ENCODE results near the gene CORO7. TPM values are rescaled to one million over a fixed set of nuclear protein-coding genes. Genes with fewer than 3 reads are reported as not detected.

The CORO7 gene
- total and polyA plus RNA-seq, 5 donors: 9.0 to 18.1 (median 15.8) TPM

DNA sequence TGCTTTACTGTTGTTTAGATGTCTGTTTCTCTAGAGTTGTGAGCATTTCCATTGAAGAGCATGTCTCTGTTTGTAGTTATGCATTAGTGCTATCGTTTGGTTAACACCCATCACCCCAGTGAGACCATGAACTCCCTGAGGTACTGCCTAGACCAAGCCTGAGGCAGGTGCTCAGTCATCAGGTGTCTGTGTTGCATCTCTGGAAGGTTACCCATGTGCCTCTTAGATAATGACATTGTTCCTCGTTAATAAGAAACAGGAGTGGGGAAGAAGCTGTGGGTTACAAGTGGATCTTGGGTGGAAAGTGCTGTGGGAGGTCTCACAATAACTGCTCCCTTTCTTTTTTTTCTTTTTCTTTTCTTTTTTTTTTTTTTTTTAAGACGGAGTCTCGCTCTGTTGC is 27.6 kb upstream of the CORO7 start:
- Histone ChIP-seq H3K4me1 (ENCODE audit: control insufficient read depth, insufficient read depth, low read length) (no peaks in the 10 kb centered on the region), H3K27me3 (ENCODE audit: control insufficient read depth, insufficient read depth) (no peaks in the 10 kb centered on the region), H3K27ac (ENCODE audit: low read length) (no peak overlapping the region), H3K9me3 (ENCODE audit: control insufficient read depth, low read length) (no peaks in the 10 kb centered on the region), H3K4me3 (ENCODE audit: low read length) (no peak overlapping the region)
- 93% methylated on average over 4 of the region's 4 CpGs for WGBS
- DNase-seq (no peak), ATAC-seq (no peak)
- intact Hi-C loops (cut with DNase I): no loop called here

DNA sequence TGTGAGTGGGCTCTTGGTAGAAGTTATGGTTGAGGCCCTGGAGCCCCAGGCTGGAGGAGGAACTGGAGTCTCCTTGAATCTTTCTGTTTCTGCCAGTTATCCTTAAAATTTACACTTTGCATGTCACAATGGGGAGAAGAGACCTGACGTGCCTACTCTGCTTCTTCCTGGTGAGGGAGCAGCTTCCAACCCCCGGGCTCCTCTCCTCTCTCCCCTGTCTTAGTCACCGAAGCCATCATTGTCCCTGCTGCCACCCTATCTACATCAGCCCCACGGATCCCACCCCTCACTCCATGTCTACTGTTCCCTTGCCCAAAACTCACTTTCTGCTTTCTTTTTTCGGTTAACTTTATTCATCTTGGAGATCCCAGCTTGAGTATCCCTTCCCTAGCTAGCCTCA is 26.9 kb upstream of the CORO7 start:
- Histone ChIP-seq H3K4me3 (ENCODE audit: low read length) (no peak overlapping the region), H3K27ac (ENCODE audit: low read length) (no peak overlapping the region), H3K9me3 (ENCODE audit: control insufficient read depth, low read length) (no peaks in the 10 kb centered on the region), H3K4me1 (ENCODE audit: control insufficient read depth, insufficient read depth, low read length) (no peaks in the 10 kb centered on the region), H3K27me3 (ENCODE audit: control insufficient read depth, insufficient read depth) (no peaks in the 10 kb centered on the region)
- WGBS: 78% methylated on average over 5 of the region's 5 CpGs
- ATAC-seq (no peak), DNase-seq (no peak)
- intact Hi-C loops (cut with DNase I): no loop called here

DNA sequence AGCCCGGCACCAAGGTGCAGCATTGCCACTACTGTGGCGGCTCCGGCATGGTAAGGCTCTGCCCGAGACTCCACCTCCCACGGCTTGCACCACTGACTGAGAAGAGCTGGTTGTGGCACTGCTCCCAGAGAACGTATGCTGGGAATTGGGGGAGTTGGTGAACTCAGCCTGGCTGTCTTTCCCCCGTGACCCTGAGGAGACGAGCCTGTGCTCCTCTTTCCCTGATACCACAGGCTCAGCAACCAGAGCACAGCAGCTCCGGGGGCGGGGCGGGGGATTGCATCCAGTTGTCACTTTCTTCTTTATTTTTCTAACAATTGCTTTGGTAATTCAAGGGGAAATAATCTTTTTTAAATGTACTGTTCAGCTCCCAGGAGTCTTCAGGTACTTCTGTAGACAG is 26.0 kb upstream of the CORO7 start:
- no peaks in the 10 kb centered on the region for H3K4me1 ChIP-seq (ENCODE audit: control insufficient read depth, insufficient read depth, low read length)
- ATAC-seq (no peak), DNase-seq (no peak)
- no peak overlapping the region for H3K27ac ChIP-seq (ENCODE audit: low read length)
- H3K27me3 ChIP-seq (ENCODE audit: control insufficient read depth, insufficient read depth): no peaks in the 10 kb centered on the region
- H3K9me3 ChIP-seq (ENCODE audit: control insufficient read depth, low read length): no peaks in the 10 kb centered on the region
- no peak overlapping the region for H3K4me3 ChIP-seq (ENCODE audit: low read length)
- intact Hi-C loops (cut with DNase I): no loop called here
- WGBS: 92% methylated on average over 11 of the region's 11 CpGs

DNA sequence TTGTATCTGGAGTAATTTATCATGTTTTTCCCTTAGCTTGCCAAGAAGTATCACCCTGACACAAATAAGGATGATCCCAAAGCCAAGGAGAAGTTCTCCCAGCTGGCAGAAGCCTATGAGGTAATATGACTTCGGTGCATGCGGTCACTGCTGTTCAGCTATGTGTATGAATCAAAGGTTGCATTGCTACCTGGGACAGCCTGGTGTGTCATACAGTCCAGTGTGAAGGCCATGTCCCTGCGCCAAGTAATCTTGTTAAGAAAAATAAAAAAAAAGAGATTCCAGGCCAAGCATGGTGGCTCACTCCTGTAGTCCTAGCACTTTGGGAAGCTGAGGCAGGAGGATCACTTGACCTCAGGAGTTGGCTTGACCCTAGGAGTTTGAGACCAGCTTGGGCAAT is 21.0 kb upstream of the CORO7 start:
- intact Hi-C loops (cut with DNase I): no loop called here
- H3K9me3 ChIP-seq (ENCODE audit: control insufficient read depth, low read length): no peaks in the 10 kb centered on the region
- 98% methylated on average over 3 of the region's 3 CpGs for WGBS
- no peaks in the 10 kb centered on the region for H3K27me3 ChIP-seq (ENCODE audit: control insufficient read depth, insufficient read depth)
- no peak for ATAC-seq
- DNase-seq: no peak
- no peak overlapping the region for H3K4me3 ChIP-seq (ENCODE audit: low read length)
- no peaks in the 10 kb centered on the region for H3K4me1 ChIP-seq (ENCODE audit: control insufficient read depth, insufficient read depth, low read length)
- H3K27ac ChIP-seq (ENCODE audit: low read length): no peak overlapping the region

DNA sequence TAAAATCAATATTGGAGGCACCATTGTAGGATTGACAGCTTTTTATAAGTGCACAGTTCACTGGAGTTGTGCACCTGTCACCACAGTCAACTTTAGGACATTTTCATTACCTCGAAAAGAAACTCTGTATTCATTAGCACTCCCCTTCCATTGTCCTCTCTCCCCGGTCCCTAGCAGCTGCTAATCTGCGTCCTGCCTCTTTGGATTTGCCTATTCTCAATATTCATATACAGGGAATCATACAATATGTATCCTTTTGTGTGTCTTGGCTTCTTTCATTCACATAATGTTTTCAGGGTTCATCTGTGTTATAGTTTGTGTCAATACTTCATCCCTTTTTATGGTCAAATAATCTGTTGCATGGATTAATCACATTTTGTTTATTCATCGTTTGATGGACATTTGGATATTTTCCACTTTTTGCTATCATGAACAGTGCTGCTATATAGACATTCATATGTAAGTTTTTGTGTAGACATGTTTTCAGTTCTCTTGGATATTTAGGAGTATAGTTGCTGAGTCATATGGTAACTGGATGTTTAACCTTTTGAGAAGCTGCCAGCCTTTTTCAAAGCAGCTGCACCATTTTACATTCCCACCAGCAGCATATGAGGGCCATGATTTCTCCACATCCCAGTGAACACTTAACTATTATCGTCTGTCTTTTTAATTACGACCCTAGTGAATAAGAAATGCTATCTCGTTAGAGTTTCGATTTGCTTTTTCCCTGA is 19.1 kb upstream of the CORO7 start:
- no peaks in the 10 kb centered on the region for H3K9me3 ChIP-seq (ENCODE audit: control insufficient read depth, low read length)
- 88% methylated on average over 8 of the region's 8 CpGs for WGBS
- H3K4me1 ChIP-seq (ENCODE audit: control insufficient read depth, insufficient read depth, low read length): no peaks in the 10 kb centered on the region
- no peaks in the 10 kb centered on the region for H3K27me3 ChIP-seq (ENCODE audit: control insufficient read depth, insufficient read depth)
- H3K4me3 ChIP-seq (ENCODE audit: low read length): no peak overlapping the region
- intact Hi-C loops (cut with DNase I): no loop called here
- ATAC-seq (no peak), DNase-seq (no peak)
- H3K27ac ChIP-seq (ENCODE audit: low read length): no peak overlapping the region

DNA sequence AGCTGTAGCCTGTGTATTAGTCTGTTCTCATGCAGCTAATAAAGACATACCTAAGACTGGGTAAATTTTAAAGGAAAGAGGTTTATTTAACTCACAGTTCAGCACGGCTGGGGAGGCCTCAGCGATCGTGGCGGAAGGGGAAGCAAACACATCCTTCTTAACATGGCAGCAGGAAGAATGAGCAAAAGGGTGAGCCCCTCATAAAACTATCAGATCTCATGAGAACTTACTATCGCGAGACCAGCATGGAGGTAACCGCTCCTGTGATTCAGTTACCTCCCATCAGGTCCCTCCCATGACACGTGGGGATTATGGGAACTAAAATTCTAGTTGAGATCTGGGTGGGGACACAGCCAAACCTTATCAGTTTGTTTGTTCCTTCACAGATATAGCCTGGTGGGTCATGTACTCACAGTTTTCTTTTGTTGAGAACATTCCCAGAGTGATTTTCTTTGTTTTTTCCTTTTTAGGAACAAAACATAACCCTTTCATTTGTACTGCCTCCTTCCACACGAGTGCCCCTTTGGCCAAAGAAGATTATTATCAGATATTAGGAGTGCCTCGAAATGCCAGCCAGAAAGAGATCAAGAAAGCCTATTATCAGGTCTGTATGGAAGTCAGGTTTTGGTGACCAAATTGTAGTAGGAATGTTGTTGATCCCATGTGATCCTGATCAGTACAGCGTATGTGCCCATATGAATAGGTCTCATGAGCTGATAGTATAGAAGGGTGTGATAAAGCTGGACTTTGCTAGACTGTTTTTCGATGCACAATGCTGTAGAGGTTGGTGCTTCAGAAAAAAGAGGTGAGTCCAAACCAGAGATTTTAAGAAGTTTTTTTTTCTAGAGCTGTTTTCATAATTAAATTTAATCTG is 17.8 kb upstream of the CORO7 start:
- WGBS: 79% methylated on average over 12 of the region's 12 CpGs
- intact Hi-C loops (cut with DNase I): no loop called here
- Histone ChIP-seq H3K4me1 (ENCODE audit: control insufficient read depth, insufficient read depth, low read length) (no peaks in the 10 kb centered on the region), H3K4me3 (ENCODE audit: low read length) (no peak overlapping the region), H3K9me3 (ENCODE audit: control insufficient read depth, low read length) (no peaks in the 10 kb centered on the region), H3K27me3 (ENCODE audit: control insufficient read depth, insufficient read depth) (no peaks in the 10 kb centered on the region), H3K27ac (ENCODE audit: low read length) (no peak overlapping the region)
- ATAC-seq: peak in 1 of 2 donors; percentile 69
- DNase-seq: no peak

DNA sequence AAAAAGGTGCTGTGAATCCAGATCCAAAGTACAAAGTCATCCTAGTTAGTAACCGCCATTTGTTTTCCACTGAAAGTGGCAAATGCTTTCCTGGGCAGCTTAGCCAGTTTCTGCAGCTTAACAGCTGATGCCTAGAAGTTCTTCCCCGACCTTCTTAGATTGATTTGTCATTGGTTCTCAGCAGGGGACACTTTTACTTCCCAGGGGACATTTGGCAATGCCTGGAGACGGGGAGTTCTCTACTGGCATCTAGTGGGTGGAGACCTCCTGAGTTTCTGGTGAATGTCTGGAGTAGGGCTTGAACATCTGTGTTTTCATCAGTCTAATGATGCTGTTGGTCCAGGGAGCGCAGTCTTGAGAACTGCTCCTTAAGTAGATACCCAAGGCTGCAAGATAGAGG is 16.8 kb upstream of the CORO7 start:
- no peak for DNase-seq
- H3K27me3 ChIP-seq (ENCODE audit: control insufficient read depth, insufficient read depth): no peaks in the 10 kb centered on the region
- no peaks in the 10 kb centered on the region for H3K9me3 ChIP-seq (ENCODE audit: control insufficient read depth, low read length)
- H3K27ac ChIP-seq (ENCODE audit: low read length): no peak overlapping the region
- no peak for ATAC-seq
- H3K4me3 ChIP-seq (ENCODE audit: low read length): no peak overlapping the region
- intact Hi-C loops (cut with DNase I): no loop called here
- no peaks in the 10 kb centered on the region for H3K4me1 ChIP-seq (ENCODE audit: control insufficient read depth, insufficient read depth, low read length)
- 85% methylated on average over 4 of the region's 4 CpGs for WGBS

DNA sequence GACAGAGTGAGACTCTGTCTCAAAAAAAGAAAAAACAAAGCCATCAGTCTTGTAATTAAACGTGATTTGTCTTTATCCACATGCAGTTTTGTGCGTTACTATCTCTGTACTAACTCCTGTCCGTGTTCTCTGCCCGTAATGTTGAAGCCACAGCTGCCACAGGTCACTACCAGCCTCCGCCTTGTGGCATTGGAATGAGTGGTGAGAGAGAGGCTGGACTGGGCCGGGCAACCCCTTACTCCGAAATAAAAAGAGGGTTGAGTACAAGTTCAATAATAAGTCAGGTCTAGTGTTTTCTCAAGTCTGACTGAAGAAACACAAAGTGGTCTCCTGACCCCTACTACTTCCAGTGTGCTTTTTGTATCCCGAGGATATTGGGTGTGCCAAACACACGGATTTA is 14.6 kb upstream of the CORO7 start:
- Histone ChIP-seq H3K27me3 (ENCODE audit: control insufficient read depth, insufficient read depth) (no peaks in the 10 kb centered on the region), H3K9me3 (ENCODE audit: control insufficient read depth, low read length) (no peaks in the 10 kb centered on the region), H3K4me1 (ENCODE audit: control insufficient read depth, insufficient read depth, low read length) (no peaks in the 10 kb centered on the region), H3K4me3 (ENCODE audit: low read length) (no peak overlapping the region), H3K27ac (ENCODE audit: low read length) (no peak overlapping the region)
- 88% methylated on average over 9 of the region's 9 CpGs for WGBS
- DNase-seq (no peak), ATAC-seq (no peak)
- intact Hi-C loops (cut with DNase I): no loop called here

DNA sequence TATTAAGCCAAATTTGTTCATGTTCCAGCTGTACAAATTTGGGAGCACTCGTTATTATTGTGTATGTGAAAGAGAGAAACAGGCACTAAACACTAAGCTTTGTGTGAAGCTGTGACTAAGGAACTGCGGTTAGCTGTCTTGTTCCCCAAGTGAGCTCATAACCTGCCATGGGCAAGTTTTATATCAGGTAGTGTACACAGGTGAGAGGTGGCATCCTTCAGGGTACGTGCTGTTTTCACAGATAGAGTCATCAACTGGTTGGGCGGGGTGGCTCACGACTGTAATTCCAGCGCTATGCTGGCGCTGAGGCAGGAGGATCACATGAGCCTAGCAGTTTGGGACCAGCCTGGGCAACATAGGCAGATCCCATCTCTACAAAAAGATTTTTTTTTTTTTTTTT is 12.1 kb upstream of the CORO7 start:
- 96% methylated on average over 7 of the region's 7 CpGs for WGBS
- H3K4me1 ChIP-seq (ENCODE audit: control insufficient read depth, insufficient read depth, low read length): peaks cover 2% of the 10 kb centered on the region
- H3K9me3 ChIP-seq (ENCODE audit: control insufficient read depth, low read length): no peaks in the 10 kb centered on the region
- H3K27ac ChIP-seq (ENCODE audit: low read length): no peak overlapping the region
- H3K27me3 ChIP-seq (ENCODE audit: control insufficient read depth, insufficient read depth): no peaks in the 10 kb centered on the region
- no peak for ATAC-seq
- no peak for DNase-seq
- intact Hi-C loops (cut with DNase I): no loop called here
- no peak overlapping the region for H3K4me3 ChIP-seq (ENCODE audit: low read length)

DNA sequence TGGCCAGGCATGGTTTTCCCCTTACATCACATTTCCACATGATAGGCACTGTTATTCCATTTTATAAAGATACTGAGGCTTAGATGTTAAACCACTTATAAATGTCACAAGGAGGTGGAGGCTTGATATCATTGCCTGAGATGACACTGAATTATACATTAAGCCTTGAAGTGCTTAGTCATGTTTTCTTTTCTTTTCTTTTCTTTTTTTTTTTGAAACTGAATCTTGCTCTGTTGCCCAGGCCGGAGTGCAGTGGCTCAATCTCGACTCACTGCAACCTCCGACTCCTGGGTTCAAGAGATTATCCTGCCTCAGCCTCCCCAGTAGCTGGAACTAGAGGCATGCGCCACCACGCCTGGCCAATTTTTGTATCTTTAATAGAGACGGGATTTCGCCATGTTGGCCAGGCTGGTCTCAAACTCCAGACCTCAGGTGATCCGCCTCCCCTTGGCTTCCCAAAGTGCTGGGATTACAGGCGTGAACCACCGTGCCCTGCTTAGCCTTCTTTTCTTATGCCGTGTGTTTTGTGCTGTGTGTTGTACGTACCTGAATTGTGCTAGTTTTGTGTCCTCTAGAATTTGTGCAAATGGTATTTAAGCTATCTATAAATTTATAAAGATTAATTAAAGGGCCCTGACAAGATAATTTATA is 10.5 kb upstream of the CORO7 start:
- Histone ChIP-seq H3K27ac (ENCODE audit: low read length) (no peak overlapping the region), H3K9me3 (ENCODE audit: control insufficient read depth, low read length) (no peaks in the 10 kb centered on the region), H3K27me3 (ENCODE audit: control insufficient read depth, insufficient read depth) (no peaks in the 10 kb centered on the region), H3K4me1 (ENCODE audit: control insufficient read depth, insufficient read depth, low read length) (peaks cover 2% of the 10 kb centered on the region), H3K4me3 (ENCODE audit: low read length) (peak overlapping the region; percentile 78)
- ATAC-seq (no peak), DNase-seq (no peak)
- intact Hi-C loops (cut with DNase I): no loop called here
- WGBS: 92% methylated on average over 12 of the region's 12 CpGs

DNA sequence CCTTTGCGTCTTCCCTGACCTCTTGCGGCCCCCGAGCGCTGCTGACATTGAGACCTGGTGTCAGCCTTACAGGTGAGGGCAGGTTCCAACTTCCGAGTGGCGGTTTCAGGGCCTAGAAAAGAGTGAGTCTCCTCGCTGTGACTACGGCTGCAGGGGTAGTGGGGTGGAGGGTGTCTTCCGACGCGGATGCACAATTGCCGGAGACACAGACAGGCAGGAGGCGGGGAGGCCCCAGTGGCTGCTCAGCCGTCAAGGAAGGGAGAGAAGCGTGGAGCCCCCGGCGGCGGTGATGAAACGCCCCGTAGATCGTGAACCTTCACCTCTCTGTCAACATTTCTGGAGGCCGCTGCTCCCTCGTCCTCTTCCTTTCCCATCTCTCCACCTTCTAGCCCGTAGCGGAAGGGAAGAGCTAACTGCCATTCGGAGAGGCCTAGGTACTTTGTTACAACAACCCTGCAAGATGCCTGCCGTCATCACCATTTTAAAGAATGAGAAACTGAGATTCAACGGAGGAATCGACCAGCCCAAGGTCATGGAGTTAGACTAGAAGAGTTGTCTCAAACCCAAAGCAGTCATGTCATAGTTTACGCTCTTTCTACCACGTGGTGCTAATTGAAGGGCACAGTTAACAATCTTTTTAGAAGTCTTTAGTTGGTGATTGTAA is 9.8 kb upstream of the CORO7 start:
- WGBS: 4% methylated on average over 31 of the region's 31 CpGs
- peak in 2 of 3 donors; percentile 37 to 66 for DNase-seq
- no peaks in the 10 kb centered on the region for H3K27me3 ChIP-seq (ENCODE audit: control insufficient read depth, insufficient read depth)
- peaks cover 2% of the 10 kb centered on the region for H3K4me1 ChIP-seq (ENCODE audit: control insufficient read depth, insufficient read depth, low read length)
- peak overlapping the region; percentile 78 for H3K4me3 ChIP-seq (ENCODE audit: low read length)
- intact Hi-C loops (cut with DNase I): no loop called here
- peak overlapping the region; percentile 79 for H3K27ac ChIP-seq (ENCODE audit: low read length)
- peak; percentile 2 to 31 for ATAC-seq
- H3K9me3 ChIP-seq (ENCODE audit: control insufficient read depth, low read length): no peaks in the 10 kb centered on the region
